Small intestine (tissue), 7 donors: Measurements from ENCODE around the gene OR4C6. TPM values are rescaled to one million over a fixed set of nuclear protein-coding genes. Genes with fewer than 3 reads are reported as not detected.

Experiments used
- DNase-seq, 2 donors: peaks; one replicate each; pipeline versions ENCODE4 v3.0.0 to v3.0.0-alpha.2; 2013
- FAIRE-seq: peaks from 2 replicates; lab custom pipeline; 2012; peaks lifted over from hg19 to GRCh38; lab: Jason Lieb, UNC
- H3K27ac ChIP-seq, 3 donors: one replicate each; pipeline ENCODE4 v1.5.1; 2013; ENCODE audit warnings: low read length in 2 of 3, mild to moderate bottlenecking in 2 of 3, control low read depth in 1 of 3, inconsistent platforms in 1 of 3, low read depth in 1 of 3, moderate library complexity in 1 of 3
- H3K27me3 ChIP-seq, 3 donors: one replicate each; pipeline ENCODE4 v1.6.1; 2013; ENCODE audit warnings: low read length in 3 of 3, inconsistent platforms in 1 of 3; ENCODE audit not compliant: control insufficient read depth in 3 of 3, insufficient read depth in 3 of 3
- H3K36me3 ChIP-seq, 3 donors: one replicate each; pipeline ENCODE4 v1.6.1; 2013; ENCODE audit warnings: low read length in 3 of 3, inconsistent platforms in 1 of 3, low read depth in 1 of 3, mild to moderate bottlenecking in 1 of 3, moderate library complexity in 1 of 3; ENCODE audit not compliant: control insufficient read depth in 3 of 3, insufficient read depth in 2 of 3
- H3K4me1 ChIP-seq, 3 donors: one replicate each; pipeline ENCODE4 v1.6.1; 2013; ENCODE audit warnings: low read length in 2 of 3, inconsistent platforms in 1 of 3, low read depth in 1 of 3, mild to moderate bottlenecking in 1 of 3, moderate library complexity in 1 of 3; ENCODE audit not compliant: control insufficient read depth in 3 of 3, insufficient read depth in 2 of 3
- H3K4me3 ChIP-seq, 3 donors: one replicate each; pipeline ENCODE4 v1.5.1; 2013; ENCODE audit warnings: low read length in 3 of 3, control low read depth in 1 of 3, inconsistent platforms in 1 of 3, low read depth in 1 of 3, mild to moderate bottlenecking in 1 of 3, moderate library complexity in 1 of 3
- H3K9me3 ChIP-seq, 2 donors: one replicate each; pipeline ENCODE4 v1.6.1; 2013; ENCODE audit warnings: low read depth in 1 of 2, low read length in 1 of 2; ENCODE audit not compliant: control insufficient read depth in 2 of 2, insufficient read depth in 1 of 2
- WGBS, 3 donors: extraction: QIAGEN DNeasy Blood & Tissue Kit; methylation state at CpG; one replicate each; pipeline ENCODE4 v1.1.7; 2013; 5-methylcytosine and 5-hydroxymethylcytosine counted together
- polyA plus RNA-seq, 4 donors: library from polyadenylated mRNA; stranded (reverse) in 3 of 4; unstranded in 1 of 4; fragments of 200-250 nt in 3 of 4; fragments of 120-200 nt in 1 of 4; gene quantifications; one replicate each; pipeline versions ENCODE4 v1.2.1 to v1.2.3, GENCODE V29; 2013
- donor health status: healthy with polysubstance abuse.
- donor health status: control.
- donor health status: control.
- donor health status: Bipolar disorder and iron deficiency.
- donor health status: healthy.

OR4C6 gene
- polyA plus RNA-seq, 4 donors, result not detected

DNA sequence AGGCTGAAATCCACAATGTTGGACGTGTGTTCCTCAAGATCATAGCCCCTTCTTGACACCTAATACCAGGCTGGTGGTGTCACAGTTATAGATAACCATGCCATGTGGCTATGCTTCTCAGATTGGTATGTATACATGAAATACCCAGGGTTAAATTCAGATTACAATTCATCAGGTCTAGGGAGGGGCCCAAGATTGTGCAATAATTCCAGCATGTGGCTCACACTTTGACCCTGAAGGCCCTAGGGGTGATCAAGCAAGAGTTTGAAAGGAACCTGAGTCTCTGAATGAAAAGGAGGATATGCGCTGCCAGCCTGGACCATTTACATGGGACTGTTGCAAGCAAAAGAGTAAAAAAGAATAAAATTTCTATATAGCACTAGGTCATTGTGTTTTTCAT lies 7.4 kb downstream of the OR4C6 start:
- Histone ChIP-seq H3K36me3 (no peaks in the 10 kb centered on the region), H3K9me3 (peaks cover 0 to 13% of the 10 kb centered on the region in 2 donors), H3K27me3 (no peaks in the 10 kb centered on the region), H3K27ac (no peak overlapping the region), H3K4me3 (no peak overlapping the region), H3K4me1 (no peaks in the 10 kb centered on the region)
- no peak for FAIRE-seq
- 43 to 51% (median 49%) methylated on average over 2 of the region's 2 CpGs for WGBS, 3 donors
- no peak for DNase-seq

- Histone ChIP-seq H3K4me1 (no peaks in the 10 kb centered on the region), H3K36me3 (no peaks in the 10 kb centered on the region), H3K27me3 (no peaks in the 10 kb centered on the region), H3K4me3 (no peak overlapping the region), H3K27ac (no peak overlapping the region), H3K9me3 (peaks cover 0 to 2% of the 10 kb centered on the region in 2 donors)
- DNase-seq, result no peak
- no peak for FAIRE-seq
- WGBS, 3 donors, result 62 to 64% (median 64%) methylated on average over 5 of the region's 5 CpGs
These were observed 11.9 kb downstream of the OR4C6 start for GRCh38 chr11:55673860-55674259.

DNA sequence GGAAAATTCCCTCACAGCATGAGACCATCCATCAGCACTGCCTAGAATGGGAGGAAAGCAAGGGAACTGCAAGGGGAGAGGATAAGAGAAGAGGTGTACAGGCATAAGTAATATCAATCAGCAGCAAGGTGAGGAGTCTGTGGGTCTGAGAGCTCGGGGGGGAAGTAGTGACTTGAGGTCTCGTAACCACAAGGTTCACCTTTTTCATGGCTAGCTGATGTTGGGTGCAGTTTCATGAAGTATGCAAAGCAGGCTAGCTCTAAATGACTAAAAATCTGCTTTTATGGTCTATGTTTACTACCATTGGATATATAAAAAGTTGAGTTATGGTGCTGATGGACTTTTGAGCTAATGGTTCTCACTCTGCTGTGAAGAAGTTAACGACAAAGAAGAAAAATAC lies 35.8 kb downstream of the OR4C6 start:
- 77 to 82% (median 77%) methylated on average over 3 of the region's 3 CpGs for WGBS, 3 donors
- DNase-seq (peak in 1 of 2 donors; percentile 0), FAIRE-seq (no peak)
- Histone ChIP-seq H3K4me1 (no peaks in the 10 kb centered on the region), H3K36me3 (peaks cover 0 to 2% (median 0%) of the 10 kb centered on the region in 3 donors), H3K27me3 (no peaks in the 10 kb centered on the region), H3K27ac (no peak overlapping the region), H3K9me3 (peaks cover 0 to 21% of the 10 kb centered on the region in 2 donors), H3K4me3 (no peak overlapping the region)

GRCh38 chr11:55701429-55701828 lies 39.4 kb downstream of the OR4C6 start:
- Histone ChIP-seq H3K27ac (no peak overlapping the region), H3K4me3 (no peak overlapping the region), H3K36me3 (peaks cover 0 to 2% (median 0%) of the 10 kb centered on the region in 3 donors), H3K27me3 (no peaks in the 10 kb centered on the region), H3K4me1 (no peaks in the 10 kb centered on the region), H3K9me3 (peaks cover 0 to 15% of the 10 kb centered on the region in 2 donors)
- 77 to 85% (median 79%) methylated on average over 4 of the region's 4 CpGs for WGBS, 3 donors
- DNase-seq, result no peak
- no peak for FAIRE-seq

DNA sequence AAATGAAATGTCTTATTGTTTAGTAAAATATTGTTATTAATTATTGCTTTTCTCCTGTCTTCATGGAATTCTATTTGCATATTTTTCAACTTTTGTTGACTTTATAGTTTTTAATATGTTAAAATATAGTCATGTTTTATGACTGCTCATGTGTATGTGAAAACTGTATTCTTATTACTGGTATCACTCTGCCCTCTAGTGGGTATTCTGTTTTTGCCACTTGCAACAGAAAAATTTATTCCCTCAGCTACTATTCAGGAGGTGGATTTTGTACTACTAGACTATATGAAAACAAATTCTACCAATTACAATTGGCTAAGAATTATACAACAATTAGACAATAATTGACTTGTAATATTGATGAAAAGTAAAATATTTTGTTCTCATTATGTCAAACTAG lies 45.0 kb downstream of the OR4C6 start:
- H3K27ac ChIP-seq, result no peak overlapping the region
- H3K9me3 ChIP-seq, result peaks cover 0 to 9% of the 10 kb centered on the region in 2 donors
- FAIRE-seq (no peak), DNase-seq (peak in 1 of 2 donors; percentile 6)
- H3K36me3 ChIP-seq, result no peaks in the 10 kb centered on the region
- no peaks in the 10 kb centered on the region for H3K27me3 ChIP-seq
- H3K4me1 ChIP-seq, result no peaks in the 10 kb centered on the region
- no peak overlapping the region for H3K4me3 ChIP-seq

GRCh38 chr11:55714982-55715888 lies 53.2 kb downstream of the OR4C6 start:
- no peaks in the 10 kb centered on the region for H3K27me3 ChIP-seq
- FAIRE-seq (no peak), DNase-seq (no peak)
- 30 to 36% (median 34%) methylated on average over 10 of the region's 10 CpGs for WGBS, 3 donors
- no peaks in the 10 kb centered on the region for H3K36me3 ChIP-seq
- no peak overlapping the region for H3K4me3 ChIP-seq
- no peak overlapping the region for H3K27ac ChIP-seq
- peaks cover 3 to 12% of the 10 kb centered on the region in 2 donors for H3K9me3 ChIP-seq
- H3K4me1 ChIP-seq, result no peaks in the 10 kb centered on the region

Other genes with a start within 250 kb of the OR4C6 start
- gene OR4C15, start 107.7 kb upstream of the OR4C6 start, polyA plus RNA-seq, result not detected
- gene OR4C16, start 90.1 kb upstream of the OR4C6 start, polyA plus RNA-seq, result not detected
- not detected for gene OR4C11, start 54.6 kb upstream of the OR4C6 start, polyA plus RNA-seq
- not detected for gene OR4P4, start 27.1 kb upstream of the OR4C6 start, polyA plus RNA-seq
- not detected for gene OR4S2, start 13.9 kb upstream of the OR4C6 start, polyA plus RNA-seq
- gene OR5D13, start 111.2 kb downstream of the OR4C6 start, polyA plus RNA-seq, result not detected
- not detected for gene OR5D14, start 133.4 kb downstream of the OR4C6 start, polyA plus RNA-seq
- not detected for gene OR5L1, start 149.2 kb downstream of the OR4C6 start, polyA plus RNA-seq
- gene OR5D18, start 157.4 kb downstream of the OR4C6 start, polyA plus RNA-seq, result not detected
- not detected for gene OR5L2, start 165.0 kb downstream of the OR4C6 start, polyA plus RNA-seq
- not detected for gene OR5D16, start 176.6 kb downstream of the OR4C6 start, polyA plus RNA-seq
- not detected for gene TRIM51, start 221.1 kb downstream of the OR4C6 start, polyA plus RNA-seq